GM03348 (cell line): ENCODE data around the gene FER.
"Not testable (repeated sequence)": the region's sequence is repeated elsewhere in the genome, so short reads cannot be mapped to it uniquely, and the experiment has no call there.

Experiments
- DNase-seq: peaks from one replicate; pipeline ENCODE4 v3.0.0; 2012; ENCODE audit warnings: low spot score

Gene FER

DNA sequence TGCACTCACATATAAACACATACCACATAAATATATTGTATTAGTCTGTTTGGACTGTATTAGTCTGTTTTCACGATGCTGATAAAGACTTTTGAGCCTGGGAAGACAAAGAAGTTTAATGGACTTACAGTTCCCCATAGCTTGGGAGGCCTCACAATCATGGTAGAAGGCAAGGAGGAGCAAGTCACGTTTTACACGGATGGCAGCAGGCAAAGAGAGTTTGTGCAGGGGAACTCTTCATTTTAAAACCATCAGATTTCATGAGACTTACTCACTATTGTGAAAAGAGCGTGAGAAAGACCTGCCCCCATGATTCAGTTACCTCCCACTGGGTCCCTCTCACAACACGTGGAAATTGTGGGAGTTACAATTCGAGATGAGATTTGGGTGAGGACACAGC is 133.4 kb downstream of the FER start:
- no peak for DNase-seq

DNA sequence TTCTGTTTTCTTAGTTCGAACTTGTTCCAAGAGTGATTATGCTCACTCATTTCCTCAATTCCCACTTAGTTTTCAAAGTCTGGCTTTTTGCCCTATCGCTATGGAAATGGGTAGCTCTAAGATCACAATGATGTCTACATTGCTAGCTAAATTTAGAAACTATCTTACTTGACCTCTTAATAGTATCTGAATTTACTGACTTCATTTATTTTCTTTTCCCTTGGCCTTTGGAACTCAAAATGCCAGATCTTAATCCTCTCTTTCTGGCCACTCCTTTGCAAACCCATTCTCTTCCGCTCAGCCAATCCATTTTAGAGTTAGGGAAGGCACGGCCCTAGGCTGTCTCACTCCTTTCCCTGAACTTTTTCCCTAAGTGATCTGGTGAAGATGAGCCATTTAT is 137.0 kb downstream of the FER start:
- DNase-seq: no peak

DNA sequence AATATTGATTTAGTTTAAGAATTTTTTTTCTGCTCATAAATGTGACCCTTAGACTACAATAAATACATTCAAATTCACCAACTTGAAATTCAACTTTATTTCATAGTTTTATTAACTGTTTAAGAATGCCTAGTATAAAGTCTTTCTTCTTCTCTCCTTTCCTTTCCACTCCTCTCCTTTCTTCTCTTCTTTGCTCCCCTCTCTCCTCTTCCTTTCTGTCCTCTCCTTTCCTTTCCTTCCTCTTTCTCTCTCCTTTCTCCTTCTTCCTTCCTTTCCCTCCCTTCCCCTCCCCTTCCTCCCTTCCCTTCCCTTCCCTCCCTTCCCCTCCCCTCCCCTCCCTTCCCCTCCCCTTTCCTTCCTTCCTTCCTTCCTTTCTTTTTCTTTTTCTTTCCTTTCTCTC is 150.6 kb downstream of the FER start:
- no peak for DNase-seq

DNA sequence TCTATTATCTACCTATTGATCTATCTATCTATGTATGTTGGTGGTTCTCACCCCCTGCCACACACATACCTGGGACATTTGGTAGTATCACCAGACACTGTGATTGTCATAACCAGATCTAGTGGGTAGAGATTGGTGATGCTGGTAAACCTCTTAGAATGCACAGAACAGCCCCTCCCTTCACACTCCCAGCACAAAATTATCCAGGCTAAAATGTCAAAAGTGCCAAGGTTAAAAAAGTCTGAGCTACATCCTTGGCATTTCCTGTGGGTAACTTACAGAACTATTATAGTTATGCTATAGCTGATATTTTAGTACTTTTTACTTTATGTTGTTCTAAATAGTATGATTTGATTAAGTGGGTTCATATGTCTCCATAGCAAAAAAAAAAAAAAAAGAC is 151.0 kb downstream of the FER start:
- no peak for DNase-seq

DNA sequence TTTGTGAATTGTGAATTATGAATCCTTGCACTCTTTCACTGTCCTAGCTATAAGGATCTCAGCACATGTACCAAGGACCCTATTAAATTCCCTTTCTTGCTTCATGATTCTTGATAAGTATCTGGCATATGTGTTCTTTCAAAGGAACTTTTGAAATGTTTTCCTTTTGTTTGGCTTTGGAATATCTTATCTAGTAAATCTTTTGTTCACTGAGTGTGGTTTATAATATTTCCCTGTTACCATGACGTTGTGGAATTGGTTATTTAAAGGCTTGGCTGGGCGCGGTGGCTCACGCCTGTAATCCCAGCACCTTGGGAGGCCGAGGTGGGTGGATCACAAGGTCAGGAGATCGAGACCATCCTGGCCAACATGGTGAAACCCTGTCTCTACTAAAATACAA is 151.5 kb downstream of the FER start:
- not testable (repeated sequence) for DNase-seq

DNA sequence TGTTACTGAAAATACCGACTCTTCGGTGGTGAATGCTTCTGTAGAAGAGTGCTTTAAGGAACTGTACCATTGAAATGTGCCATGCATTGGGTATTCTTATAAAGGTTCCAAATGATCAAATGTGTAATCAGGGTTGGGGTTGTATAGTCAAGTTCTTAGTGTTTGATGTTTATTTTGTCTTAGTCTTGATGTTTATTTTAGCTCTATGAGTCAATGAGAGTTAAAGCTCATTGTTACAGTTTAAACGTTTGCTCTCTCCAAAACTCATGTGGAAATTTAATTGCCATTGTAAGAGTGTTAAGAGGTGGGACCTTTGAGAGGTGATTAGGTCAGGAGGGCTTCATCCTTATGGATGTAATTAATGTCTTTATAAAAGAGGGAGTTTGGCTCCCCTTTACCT is 153.0 kb downstream of the FER start:
- no peak for DNase-seq

GRCh38 chr5:108905805-108906204 is 158.1 kb downstream of the FER start:
- DNase-seq: peak; percentile 8

DNA sequence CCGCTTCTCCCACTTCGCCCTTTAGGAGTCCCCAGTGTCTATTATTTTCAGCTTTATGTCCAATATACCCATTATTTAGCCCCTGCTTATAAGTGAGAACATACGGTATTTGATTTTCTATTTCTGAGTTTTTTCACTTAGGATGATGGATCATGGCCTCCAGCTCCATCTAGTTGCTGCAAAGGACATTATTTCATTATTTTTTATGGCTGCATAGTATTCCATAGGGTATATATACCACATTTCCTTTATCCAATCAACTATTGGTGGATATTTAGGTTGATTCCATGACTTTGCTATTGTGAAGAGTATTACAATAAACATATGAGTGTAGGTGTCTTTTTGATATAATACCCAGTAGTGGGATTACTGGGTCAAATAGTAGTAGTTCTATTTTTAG is 162.9 kb downstream of the FER start:
- DNase-seq: no peak

DNA sequence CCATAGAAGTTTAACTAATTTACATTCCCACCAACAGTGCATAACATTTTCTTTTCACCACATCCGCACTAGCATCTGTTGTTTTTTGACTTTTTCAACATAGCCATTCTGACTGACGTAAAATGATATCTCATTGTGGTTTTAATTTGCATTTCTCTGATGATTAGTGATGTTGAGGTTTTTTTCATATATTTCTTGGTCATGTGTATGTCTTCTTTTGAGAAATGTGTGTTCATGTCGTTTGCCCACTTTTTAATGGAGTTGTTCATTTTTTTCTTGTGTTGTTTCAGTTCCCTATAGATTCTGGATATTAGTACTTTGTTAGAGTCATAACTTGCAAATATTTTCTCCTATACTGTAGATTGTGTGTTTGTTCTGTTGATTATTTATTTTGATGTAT is 163.4 kb downstream of the FER start:
- no peak for DNase-seq

GRCh38 chr5:108917596-108917995 is 169.9 kb downstream of the FER start:
- no peak for DNase-seq

DNA sequence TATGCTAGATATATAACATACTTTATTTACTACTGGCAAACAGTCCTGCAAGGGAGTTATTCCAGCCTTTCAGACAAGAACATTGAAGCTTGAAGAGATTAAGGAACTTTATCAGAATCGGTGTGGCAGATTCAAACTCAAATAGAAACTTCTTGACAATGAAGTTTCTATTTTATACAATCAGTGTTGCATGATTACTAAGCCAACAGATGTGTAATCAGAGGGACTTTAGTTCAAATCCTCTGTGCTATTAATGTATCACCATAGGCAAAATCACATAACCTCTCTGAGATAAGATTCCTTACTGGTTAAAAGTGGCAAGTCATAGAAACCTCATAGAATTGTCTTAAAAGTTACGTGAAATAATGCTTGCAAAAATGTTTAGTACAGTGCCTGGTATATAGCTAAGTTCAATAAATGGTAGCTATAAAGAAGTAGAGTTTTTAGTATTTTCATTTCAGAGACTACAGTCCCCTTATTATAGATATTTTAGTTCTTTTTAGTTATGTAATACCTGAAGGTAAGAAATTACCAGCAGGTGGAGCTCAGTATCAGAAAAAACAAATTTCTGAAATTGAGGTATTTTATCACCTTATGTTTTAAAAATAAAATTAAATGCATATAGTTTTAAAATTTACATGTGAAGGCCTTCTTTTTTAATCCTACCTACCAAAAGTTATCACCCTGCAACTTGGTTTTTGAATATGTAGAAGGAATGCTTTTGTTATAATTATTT is 172.1 kb downstream of the FER start:
- DNase-seq: no peak

DNA sequence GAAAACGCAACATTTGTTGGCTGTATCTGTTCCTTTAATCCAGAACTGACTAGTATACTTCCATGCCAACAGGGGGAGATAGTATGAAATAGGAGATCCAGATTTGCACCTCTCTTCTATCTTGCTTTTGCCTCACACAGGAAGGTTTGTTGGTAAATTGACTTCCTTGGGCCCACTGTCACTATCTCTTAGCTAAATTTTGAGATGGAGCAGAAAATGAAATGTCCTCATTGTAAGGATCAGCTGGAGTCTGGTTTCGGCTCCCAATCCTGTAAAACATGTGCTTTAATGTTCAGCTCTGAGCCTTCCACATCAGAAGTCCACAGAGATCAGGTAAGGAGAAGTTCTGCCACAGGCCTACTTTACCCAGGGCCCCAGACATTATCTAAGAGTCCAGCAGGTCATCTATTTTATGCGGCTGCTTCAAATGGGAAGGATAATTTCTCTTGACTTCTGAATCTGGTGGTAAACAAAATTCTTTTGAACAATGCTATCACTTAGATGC is 176.8 kb downstream of the FER start:
- DNase-seq: no peak

- DNase-seq: no peak
Measured at GRCh38 chr5:108925073-108925472, 177.4 kb downstream of the FER start.

- no peak for DNase-seq
Measured at GRCh38 chr5:108930107-108930506, 182.4 kb downstream of the FER start.

- DNase-seq: no peak
Measured at GRCh38 chr5:108935611-108936010, 187.9 kb downstream of the FER start.

- DNase-seq: no peak
Measured at GRCh38 chr5:108937221-108937620, 189.5 kb downstream of the FER start.

- no peak for DNase-seq
Measured at GRCh38 chr5:108940506-108940905, 192.8 kb downstream of the FER start.

DNA sequence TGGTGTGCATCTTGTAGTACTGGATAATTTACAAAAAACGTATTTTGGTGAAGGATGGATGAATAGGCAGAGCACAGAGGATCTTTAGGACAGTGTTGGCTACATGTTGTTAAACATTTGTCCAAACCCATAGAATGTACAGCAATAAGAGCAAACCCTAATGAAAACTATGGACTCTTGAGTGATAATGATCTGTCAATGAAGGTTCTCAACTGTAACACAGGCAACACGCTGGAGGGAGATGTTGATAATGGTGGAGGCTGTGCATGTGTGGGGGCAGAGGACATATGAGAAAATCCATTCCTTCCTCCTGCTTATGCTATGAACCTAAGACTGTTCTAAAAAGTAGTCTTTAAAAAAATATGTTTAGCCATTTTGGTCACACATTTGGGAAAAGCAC is 194.0 kb downstream of the FER start:
- no peak for DNase-seq

GRCh38 chr5:108942701-108943100 is 195.0 kb downstream of the FER start:
- DNase-seq: no peak

DNA sequence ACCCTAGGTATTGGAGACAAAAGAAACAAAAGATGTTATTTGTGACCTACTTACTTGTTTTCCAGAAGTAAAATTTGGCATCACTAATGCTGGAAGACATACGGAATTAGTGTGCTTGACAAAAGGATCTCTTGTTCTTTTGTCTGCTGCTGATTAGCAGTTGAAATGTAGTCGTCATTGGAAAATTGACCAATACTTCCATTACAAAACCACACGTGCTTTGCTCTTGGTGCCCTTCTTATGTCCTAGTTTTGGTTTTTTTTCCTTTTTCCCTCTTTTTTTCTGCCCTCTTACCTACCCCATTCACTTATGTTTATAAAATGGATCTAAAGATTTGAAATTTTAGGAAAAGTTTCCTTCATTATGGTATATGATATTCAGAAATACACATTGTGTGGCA is 197.4 kb downstream of the FER start:
- DNase-seq: no peak

- no peak for DNase-seq
Measured at GRCh38 chr5:108946008-108946407, 198.3 kb downstream of the FER start.

DNA sequence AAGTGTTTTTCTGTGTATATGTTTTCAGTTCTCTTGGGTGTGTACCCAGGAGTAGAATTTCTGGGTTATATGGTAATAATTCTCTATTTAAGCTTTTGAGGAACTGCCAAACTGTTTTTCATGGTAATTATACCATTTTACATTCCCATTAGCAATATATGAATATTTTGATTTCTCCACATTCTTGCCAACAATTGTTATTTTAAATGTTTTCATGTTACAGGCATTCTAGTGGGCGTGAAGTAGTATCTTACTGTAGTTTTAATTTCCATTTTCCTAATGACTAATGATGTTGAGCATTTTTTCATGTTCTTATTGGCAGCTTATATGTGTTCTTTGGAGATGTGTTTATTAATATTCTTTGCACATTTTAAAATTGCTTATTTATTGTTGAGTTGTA is 199.5 kb downstream of the FER start:
- DNase-seq: no peak

- DNase-seq: no peak
Measured at GRCh38 chr5:108950276-108950675, 202.6 kb downstream of the FER start.

- DNase-seq: no peak
Measured at GRCh38 chr5:108953940-108954339, 206.2 kb downstream of the FER start.
